Brain microvascular endothelial cell (primary cell): Measurements from ENCODE around the gene KLHDC1.
"Not testable (repeated sequence)": the region's sequence is repeated elsewhere in the genome, so short reads cannot be mapped to it uniquely, and the experiment has no call there.

Experiments used
- DNase-seq: peaks from one replicate; pipeline ENCODE4 v3.0.0-alpha.2; 2020
- H3K27ac ChIP-seq: fragments of 250-450 bp; sonication (Bioruptor Pico); 2 replicates; pipeline ENCODE4 v1.5.1; 2020; ENCODE audit warnings: mild to moderate bottlenecking, moderate library complexity
- H3K27me3 ChIP-seq: fragments of 250-450 bp; sonication (Bioruptor Pico); replicated peaks from 2 replicates; pipeline ENCODE4 v1.5.1; 2020; ENCODE audit warnings: mild to moderate bottlenecking
- H3K36me3 ChIP-seq: fragments of 250-450 bp; sonication (Bioruptor Pico); replicated peaks from 2 replicates; pipeline ENCODE4 v1.5.1; 2020; ENCODE audit warnings: mild to moderate bottlenecking
- H3K4me3 ChIP-seq: 2 replicates; pipeline ENCODE4 v1.5.1; 2011; ENCODE audit warnings: low read depth, mild to moderate bottlenecking, control low read depth, low read length, moderate library complexity
- CTCF ChIP-seq: IDR thresholded peaks from 2 replicates; pipeline ENCODE4 v1.5.1; 2011; ENCODE audit warnings: low read depth, mild to moderate bottlenecking, moderate library complexity, low read length, control low read depth, inconsistent platforms; ENCODE audit errors: missing control alignments
- in situ Hi-C: cut with HindIII; loops from 2 replicates; pipeline ENCODE4 v1.10.0; 2017; ENCODE audit warnings: low sequenced_read_pairs, low pct_ligation_motif_present

Gene KLHDC1

GRCh38 chr14:49778421-49778820, 85.5 kb downstream of the KLHDC1 start:
- H3K27me3 ChIP-seq: no peaks in the 10 kb centered on the region
- no peak for TF ChIP-seq CTCF
- no peak overlapping the region for H3K27ac ChIP-seq
- peaks cover 65% of the 10 kb centered on the region for H3K36me3 ChIP-seq
- no peak overlapping the region for H3K4me3 ChIP-seq
- in situ Hi-C loops: no loop called here
- no peak for DNase-seq

GRCh38 chr14:49781040-49781439, 88.1 kb downstream of the KLHDC1 start:
- DNase-seq, H3K27me3 ChIP-seq, H3K27ac ChIP-seq, H3K4me3 ChIP-seq, in situ Hi-C loops: not testable (repeated sequence)
- peaks cover 60% of the 10 kb centered on the region for H3K36me3 ChIP-seq

GRCh38 chr14:49783394-49784014, 90.6 kb downstream of the KLHDC1 start:
- Histone ChIP-seq H3K27ac (no peak overlapping the region), H3K36me3 (peaks cover 64% of the 10 kb centered on the region), H3K4me3 (no peak overlapping the region), H3K27me3 (no peaks in the 10 kb centered on the region)
- DNase-seq: no peak
- in situ Hi-C loops: no loop called here
- no peak for TF ChIP-seq CTCF

GRCh38 chr14:49786315-49786714, 93.4 kb downstream of the KLHDC1 start:
- H3K4me3 ChIP-seq: no peak overlapping the region
- in situ Hi-C loops: no loop called here
- no peak for DNase-seq
- peaks cover 65% of the 10 kb centered on the region for H3K36me3 ChIP-seq
- no peak for TF ChIP-seq CTCF
- no peaks in the 10 kb centered on the region for H3K27me3 ChIP-seq
- no peak overlapping the region for H3K27ac ChIP-seq

- in situ Hi-C loops: no loop called here
- Histone ChIP-seq H3K36me3 (peaks cover 55% of the 10 kb centered on the region), H3K4me3 (no peak overlapping the region), H3K27me3 (no peaks in the 10 kb centered on the region), H3K27ac (no peak overlapping the region)
- no peak for DNase-seq
- TF ChIP-seq CTCF: no peak
These were observed 99.7 kb downstream of the KLHDC1 start for GRCh38 chr14:49792618-49793017.

GRCh38 chr14:49796025-49796424, 103.1 kb downstream of the KLHDC1 start:
- H3K36me3 ChIP-seq: peaks cover 54% of the 10 kb centered on the region
- in situ Hi-C loops: no loop called here

More at GRCh38 chr14:49796025-49796424, 103.1 kb downstream of the KLHDC1 start:
- DNase-seq: no peak
- H3K4me3 ChIP-seq: no peak overlapping the region
- TF ChIP-seq CTCF: no peak
- H3K27ac ChIP-seq: no peak overlapping the region
- no peaks in the 10 kb centered on the region for H3K27me3 ChIP-seq
